ENCODE data around the gene MPDZ.

MPDZ gene

GRCh38 chr9:13278023-13278367 is 1.5 kb downstream of the MPDZ start:
- no peak for DNase-seq (ENCODE audit: low read depth)
- TF ChIP-seq CTCF (conservative IDR thresholded peaks at IDR 0.05; ENCODE audit: low read length) = no peak
- H3K4me3 ChIP-seq (ENCODE audit: low read length) = peak overlapping the region; percentile 71

- DNase-seq (ENCODE audit: low read depth) = peak; percentile 66
- no peak overlapping the region for H3K4me3 ChIP-seq (ENCODE audit: low read length)
- TF ChIP-seq CTCF (conservative IDR thresholded peaks at IDR 0.05; ENCODE audit: low read length) = no peak
Observed at GRCh38 chr9:13274886-13275641, 4.4 kb downstream of the MPDZ start.

- no peak for DNase-seq (ENCODE audit: low read depth)
- no peak for TF ChIP-seq CTCF (conservative IDR thresholded peaks at IDR 0.05; ENCODE audit: low read length)
- H3K4me3 ChIP-seq (ENCODE audit: low read length) = no peak overlapping the region
Observed at GRCh38 chr9:13270734-13271133, 8.8 kb downstream of the MPDZ start.

GRCh38 chr9:13269589-13270452 is 9.7 kb downstream of the MPDZ start:
- DNase-seq (ENCODE audit: low read depth) = no peak
- H3K4me3 ChIP-seq (ENCODE audit: low read length) = no peak overlapping the region
- TF ChIP-seq CTCF (conservative IDR thresholded peaks at IDR 0.05; ENCODE audit: low read length) = no peak

- no peak for TF ChIP-seq CTCF (conservative IDR thresholded peaks at IDR 0.05; ENCODE audit: low read length)
- DNase-seq (ENCODE audit: low read depth) = no peak
- H3K4me3 ChIP-seq (ENCODE audit: low read length) = no peak overlapping the region
Observed at GRCh38 chr9:13268469-13268868, 11.0 kb downstream of the MPDZ start.

- DNase-seq (ENCODE audit: low read depth) = peak; percentile 70
- TF ChIP-seq CTCF (conservative IDR thresholded peaks at IDR 0.05; ENCODE audit: low read length) = no peak
- H3K4me3 ChIP-seq (ENCODE audit: low read length) = no peak overlapping the region
Observed at GRCh38 chr9:13267743-13268142, 11.7 kb downstream of the MPDZ start.

- DNase-seq (ENCODE audit: low read depth) = peak; percentile 86
- TF ChIP-seq CTCF (conservative IDR thresholded peaks at IDR 0.05; ENCODE audit: low read length) = no peak
- no peak overlapping the region for H3K4me3 ChIP-seq (ENCODE audit: low read length)
Observed at GRCh38 chr9:13266167-13266566, 13.3 kb downstream of the MPDZ start.

Data from AG10803 (cell line).